H9 (cell line): ENCODE measurements around the gene SLC9A1. TPM values are rescaled to one million over a fixed set of nuclear protein-coding genes. Genes with fewer than 3 reads are reported as not detected.

ENCODE experiments used
- DNase-seq: peaks from one replicate; pipeline ENCODE4 v3.0.0-alpha.2; 2017
- H2AFZ ChIP-seq: one replicate; pipeline ENCODE4 v1.6.1; 2013; ENCODE audit warnings: mild to moderate bottlenecking, low read length, control low read depth, moderate library complexity
- H2AK5ac ChIP-seq: 2 replicates; pipeline ENCODE4 v1.6.1; 2013; ENCODE audit warnings: low read length, control low read depth, mixed read lengths; ENCODE audit not compliant: insufficient read length
- H2BK120ac ChIP-seq: one replicate; pipeline ENCODE4 v1.6.1; 2013; ENCODE audit warnings: low read depth, mild to moderate bottlenecking, low read length, control low read depth, inconsistent platforms; ENCODE audit not compliant: poor library complexity, severe bottlenecking
- H2BK12ac ChIP-seq: 2 replicates; pipeline ENCODE4 v1.6.1; 2013; ENCODE audit warnings: low read length, control low read depth, mixed read lengths, low read depth; ENCODE audit not compliant: insufficient read length
- H2BK15ac ChIP-seq: 2 replicates; pipeline ENCODE4 v1.6.1; 2013; ENCODE audit warnings: low read depth, low read length, control low read depth
- H2BK20ac ChIP-seq: one replicate; pipeline ENCODE4 v1.6.1; 2013; ENCODE audit warnings: low read depth, mild to moderate bottlenecking, low read length, control low read depth, inconsistent platforms; ENCODE audit not compliant: poor library complexity, severe bottlenecking
- H2BK5ac ChIP-seq: 2 replicates; pipeline ENCODE4 v1.6.1; 2013; ENCODE audit warnings: low read length, control low read depth, mixed read lengths; ENCODE audit not compliant: insufficient read length
- H3K14ac ChIP-seq: 2 replicates; pipeline ENCODE4 v1.6.1; 2013; ENCODE audit warnings: low read length, control low read depth; ENCODE audit not compliant: insufficient read depth
- H3K18ac ChIP-seq: 2 replicates; pipeline ENCODE4 v1.6.1; 2013; ENCODE audit warnings: low read depth, mild to moderate bottlenecking, mixed read lengths, low read length, control low read depth; ENCODE audit not compliant: insufficient read length
- H3K23ac ChIP-seq: 2 replicates; pipeline ENCODE4 v1.6.1; 2013; ENCODE audit warnings: low read length, control low read depth, mixed read lengths, low read depth; ENCODE audit not compliant: insufficient read length
- H3K23me2 ChIP-seq: 2 replicates; pipeline ENCODE4 v1.6.1; 2013; ENCODE audit warnings: low read depth, mild to moderate bottlenecking, mixed read lengths, low read length, control low read depth; ENCODE audit not compliant: insufficient read length, poor library complexity, severe bottlenecking
- H3K27ac ChIP-seq: 2 replicates; pipeline ENCODE4 v1.5.1; 2013; ENCODE audit warnings: low read length, control low read depth, mixed read lengths, low read depth; ENCODE audit not compliant: insufficient read length
- H3K27me3 ChIP-seq: 2 replicates; pipeline ENCODE4 v1.6.1; 2013; ENCODE audit warnings: low read length, control low read depth, inconsistent platforms; ENCODE audit not compliant: insufficient read depth
- H3K4ac ChIP-seq: 2 replicates; pipeline ENCODE4 v1.6.1; 2013; ENCODE audit warnings: low read depth, mild to moderate bottlenecking, control low read depth, inconsistent platforms, low read length, moderate library complexity
- H3K4me1 ChIP-seq: 2 replicates; pipeline ENCODE4 v1.6.1; 2013; ENCODE audit warnings: low read length, control low read depth, inconsistent platforms; ENCODE audit not compliant: insufficient read depth
- H3K4me2 ChIP-seq: 2 replicates; pipeline ENCODE4 v1.6.1; 2013; ENCODE audit warnings: low read length, control low read depth, mixed read lengths; ENCODE audit not compliant: insufficient read length, insufficient read depth
- H3K56ac ChIP-seq: 2 replicates; pipeline ENCODE4 v1.6.1; 2013; ENCODE audit warnings: low read depth, mild to moderate bottlenecking, mixed read lengths, low read length, control low read depth; ENCODE audit not compliant: insufficient read length
- H3K79me1 ChIP-seq: 2 replicates; pipeline ENCODE4 v1.6.1; 2013; ENCODE audit warnings: low read depth, mild to moderate bottlenecking, moderate library complexity, low read length, control low read depth, inconsistent platforms; ENCODE audit not compliant: insufficient read depth, poor library complexity, severe bottlenecking
- H3K79me2 ChIP-seq: 2 replicates; pipeline ENCODE4 v1.6.1; 2013; ENCODE audit warnings: low read length, control low read depth, inconsistent platforms; ENCODE audit not compliant: insufficient read depth
- H3K9ac ChIP-seq: 2 replicates; pipeline ENCODE4 v1.6.1; 2013; ENCODE audit warnings: low read length, control low read depth, mixed read lengths; ENCODE audit not compliant: insufficient read length; ENCODE audit errors: extremely low read depth
- H3K9me3 ChIP-seq: one replicate; pipeline ENCODE4 v1.6.1; 2013; ENCODE audit warnings: low read depth, low read length, inconsistent platforms; ENCODE audit not compliant: control insufficient read depth
- H3T11ph ChIP-seq: one replicate; pipeline ENCODE4 v1.6.1; 2013; ENCODE audit warnings: mild to moderate bottlenecking, low read length, control low read depth, inconsistent platforms
- H4K20me1 ChIP-seq: one replicate; pipeline ENCODE4 v1.6.1; 2013; ENCODE audit not compliant: control insufficient read depth, insufficient read length, insufficient read depth
- H4K5ac ChIP-seq: 2 replicates; pipeline ENCODE4 v1.6.1; 2013; ENCODE audit warnings: low read depth, mild to moderate bottlenecking, mixed read lengths, low read length, control low read depth; ENCODE audit not compliant: insufficient read length
- H4K8ac ChIP-seq: replicated peaks from 2 replicates; pipeline ENCODE4 v1.6.1; 2013; ENCODE audit warnings: low read length, control low read depth, mixed read lengths, low read depth; ENCODE audit not compliant: insufficient read length
- H4K91ac ChIP-seq: 2 replicates; pipeline ENCODE4 v1.6.1; 2013; ENCODE audit warnings: low read depth, mild to moderate bottlenecking, moderate library complexity, mixed read lengths, low read length, control low read depth; ENCODE audit not compliant: insufficient read length
- H3K27ac Mint-ChIP-seq, 3 experiments: 2 replicates in 2 of 3; 3 replicates in 1 of 3; pipeline ENCODE4 v1.8.0; 2020 to 2021; ENCODE audit warnings: mixed read lengths in 3 of 3, mild to moderate bottlenecking in 1 of 3, moderate library complexity in 1 of 3
- H3K27me3 Mint-ChIP-seq: 2 replicates; pipeline ENCODE4 v1.8.0; 2021; ENCODE audit warnings: low read depth, mild to moderate bottlenecking, moderate library complexity, mixed read lengths
- H3K36me3 Mint-ChIP-seq, 3 experiments: 2 replicates in 2 of 3; 3 replicates in 1 of 3; pipeline ENCODE4 v1.8.0; 2020 to 2021; ENCODE audit warnings: low read depth in 3 of 3, mixed read lengths in 3 of 3; ENCODE audit not compliant: insufficient read depth in 1 of 3
- H3K4me1 Mint-ChIP-seq, 2 experiments: 2 replicates each; pipeline ENCODE4 v1.8.0; 2020; ENCODE audit warnings: mixed read lengths in 2 of 2
- H3K4me3 Mint-ChIP-seq, 2 experiments: 2 replicates in 1 of 2; 3 replicates in 1 of 2; pipeline ENCODE4 v1.8.0; 2020 to 2021; ENCODE audit warnings: mild to moderate bottlenecking in 2 of 2, mixed read lengths in 2 of 2, moderate library complexity in 1 of 2
- H3K9me3 Mint-ChIP-seq, 2 experiments: 2 replicates in 1 of 2; 3 replicates in 1 of 2; pipeline ENCODE4 v1.8.0; 2020; ENCODE audit warnings: mild to moderate bottlenecking in 2 of 2, mixed read lengths in 2 of 2, moderate library complexity in 1 of 2
- CTCF ChIP-seq: fragments of 200-600 bp; sonication (generic); conservative IDR thresholded peaks from 3 replicates; pipeline ENCODE4 v1.8.0; 2021; ENCODE audit warnings: antibody characterized with exemption, mild to moderate bottlenecking
- WGBS: extraction: QIAGEN DNeasy Blood & Tissue Kit; methylation state at CpG from one replicate; pipeline ENCODE4 v1.1.7; 2013; ENCODE audit warnings: missing lambda C conversion rate, low lambda C conversion rate, mixed read lengths; ENCODE audit not compliant: insufficient read length; ENCODE audit errors: extremely low coverage; 5-methylcytosine and 5-hydroxymethylcytosine counted together
- total RNA-seq: library from RNA; stranded (reverse); gene quantifications from 2 replicates; pipeline ENCODE4 v1.2.1, GENCODE V29; 2021

Gene SLC9A1
- total RNA-seq, 1 experiment from 2014 or later, result 20.8 TPM

- Histone ChIP-seq H3T11ph (no peak overlapping the region), H2AK5ac (no peak overlapping the region), H3K4ac (no peak overlapping the region), H2BK5ac (no peak overlapping the region), H4K20me1 (no peaks in the 10 kb centered on the region), H3K56ac (no peak overlapping the region), H4K8ac (no peak overlapping the region), H3K4me1 (no peaks in the 10 kb centered on the region), H2BK120ac (no peak overlapping the region), H3K9me3 (no peaks in the 10 kb centered on the region), H4K5ac (no peak overlapping the region), H2BK20ac (no peak overlapping the region), H2AFZ (no peak overlapping the region), H3K27ac (no peak overlapping the region), H3K14ac (no peak overlapping the region), H3K27me3 (no peaks in the 10 kb centered on the region), H4K91ac (no peak overlapping the region), H3K79me2 (no peaks in the 10 kb centered on the region), H3K23me2 (no peaks in the 10 kb centered on the region), H2BK15ac (no peak overlapping the region), H3K23ac (no peak overlapping the region), H3K4me2 (no peak overlapping the region), H3K9ac (no peak overlapping the region), H3K79me1 (no peaks in the 10 kb centered on the region), H3K18ac (no peak overlapping the region), H2BK12ac (no peak overlapping the region)
- DNase-seq, result no peak
- Mint-ChIP-seq H3K27me3 (no peaks in the 10 kb centered on the region; the same call in 1 of the 2 replicates), H3K9me3 (no peaks in the 10 kb centered on the region), H3K27ac (peak overlapping the region in 2 of 3 experiments; percentile 52 to 72; a peak in 2 of 7 replicates), H3K4me3 (no peak overlapping the region), H3K36me3 (peaks cover 0 to 7% (median 2%) of the 10 kb centered on the region in 3 experiments; a peak in 4 of 7 replicates), H3K4me1 (peaks cover 22 to 26% of the 10 kb centered on the region in 2 experiments)
- no CpG with 5 or more reads among the region's 4 CpGs for WGBS
- TF ChIP-seq CTCF, result no peak
Measured at GRCh38 chr1:27122652-27123051, 32.3 kb downstream of the SLC9A1 start.
